GM12892 (cell line): ENCODE results near the gene C10orf95.
"Not testable (repeated sequence)": the region's sequence is repeated elsewhere in the genome, so short reads cannot be mapped to it uniquely, and the experiment has no call there.

Source experiments
- DNase-seq: peaks from one replicate; pipeline ENCODE4 v3.0.0; 2011; ENCODE audit not compliant: insufficient read length
- FAIRE-seq: peaks from 2 replicates; lab custom pipeline; 2011; peaks lifted over from hg19 to GRCh38; lab: Jason Lieb, UNC
- POLR2A ChIP-seq: IDR thresholded peaks from 2 replicates; pipeline ENCODE4 v1.6.1; 2011; ENCODE audit warnings: low read depth, low read length, control low read depth
- POLR2AphosphoS5 ChIP-seq: IDR thresholded peaks from 2 replicates; pipeline ENCODE4 v1.6.1; 2011; ENCODE audit warnings: low read depth, low read length, control low read depth
- TAF1 ChIP-seq: IDR thresholded peaks from 2 replicates; pipeline ENCODE4 v1.6.1; 2011; ENCODE audit warnings: low read depth, mild to moderate bottlenecking, control low read depth, low read length, borderline replicate concordance

C10orf95 gene

GRCh38 chr10:102461187-102462054 lies 10.1 kb upstream of the C10orf95 start:
- peak; percentile 93 for FAIRE-seq
- no peak for TF ChIP-seq TAF1
- TF ChIP-seq POLR2A = peak; percentile 39; the same call in 1 of the 2 replicates
- no peak for TF ChIP-seq POLR2AphosphoS5
- peak; percentile 100 for DNase-seq

GRCh38 chr10:102460836-102461186 lies 9.5 kb upstream of the C10orf95 start:
- FAIRE-seq = no peak
- TF ChIP-seq TAF1 = no peak; the same call in 1 of the 2 replicates
- TF ChIP-seq POLR2A = peak; percentile 33; the same call in 1 of the 2 replicates
- no peak for DNase-seq

- FAIRE-seq (no peak), DNase-seq (no peak)
- TF ChIP-seq POLR2AphosphoS5 (no peak), TAF1 (no peak), POLR2A (no peak)
These were observed 7.3 kb upstream of the C10orf95 start for GRCh38 chr10:102458656-102459055.

GRCh38 chr10:102457591-102458150 lies 6.3 kb upstream of the C10orf95 start:
- no peak for FAIRE-seq
- TF ChIP-seq TAF1 (no peak), POLR2A (no peak), POLR2AphosphoS5 (no peak)

GRCh38 chr10:102455893-102456471 lies 4.6 kb upstream of the C10orf95 start:
- DNase-seq (no peak), FAIRE-seq (no peak)
- no peak for TF ChIP-seq TAF1

More at GRCh38 chr10:102457591-102458150, 6.3 kb upstream of the C10orf95 start:
- no peak for DNase-seq

- not testable (repeated sequence) for FAIRE-seq, DNase-seq
These were observed 3.5 kb upstream of the C10orf95 start for GRCh38 chr10:102454662-102455487.

GRCh38 chr10:102453502-102453901 lies 2.2 kb upstream of the C10orf95 start:
- no peak for DNase-seq
- TF ChIP-seq POLR2A (no peak), POLR2AphosphoS5 (no peak), TAF1 (no peak)
- FAIRE-seq = no peak

- no peak for FAIRE-seq
- no peak for DNase-seq
- TF ChIP-seq POLR2A (no peak), TAF1 (no peak), POLR2AphosphoS5 (no peak)
These were observed 1.5 kb upstream of the C10orf95 start for GRCh38 chr10:102452672-102453340.

- peak; percentile 79 for TF ChIP-seq TAF1
- peak; percentile 85 for TF ChIP-seq POLR2A
- TF ChIP-seq POLR2AphosphoS5 = peak; percentile 70; the same call in 1 of the 2 replicates
- FAIRE-seq (peak; percentile 99), DNase-seq (peak; percentile 92)
These were observed 804 bp downstream of the C10orf95 start for GRCh38 chr10:102450374-102451104.

- FAIRE-seq (no peak), DNase-seq (no peak)
- TF ChIP-seq POLR2AphosphoS5 = no peak
- no peak for TF ChIP-seq POLR2A
These were observed 1.3 kb downstream of the C10orf95 start for GRCh38 chr10:102450124-102450373.
